PC-3 (cell line): ENCODE measurements around the gene CTTNBP2.
A peak's percentile ranks its signal among the peaks of the same experiment; 100 is the strongest.

Source experiments
- CTCF ChIP-seq: fragments of 300-600 bp; sonication (generic); conservative IDR thresholded peaks from 2 replicates; pipeline ENCODE4 v1.5.1; 2017; ENCODE audit warnings: antibody characterized with exemption, low read depth, mild to moderate bottlenecking, low read length
- EZH2 ChIP-seq: fragments of 300-600 bp; sonication (generic); IDR thresholded peaks from one replicate; pipeline ENCODE4 v1.6.1; 2017; ENCODE audit warnings: antibody characterized with exemption, mild to moderate bottlenecking, low read length; ENCODE audit not compliant: unreplicated experiment

GRCh38 chr7:117715784-117716445, 157.3 kb downstream of the CTTNBP2 start:
- TF ChIP-seq CTCF: peak; percentile 73
- no peak for TF ChIP-seq EZH2
